ENCODE data around the gene PDE6H.

The PDE6H gene

DNA sequence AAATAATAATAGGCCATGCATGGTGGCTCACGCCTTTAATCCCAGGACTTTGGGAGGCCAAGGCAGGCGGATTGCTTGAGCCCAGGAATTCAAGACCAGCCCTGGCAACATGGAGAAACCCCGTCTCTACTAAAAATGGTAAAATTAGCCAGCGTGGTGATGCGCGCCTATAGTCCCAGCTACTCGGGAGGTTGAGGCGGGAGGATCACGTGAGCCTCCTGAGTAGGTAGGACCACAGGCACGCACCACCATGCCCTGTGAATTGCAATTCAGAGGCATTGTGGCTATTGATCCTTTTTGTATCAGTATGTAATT lies 13.8 kb upstream of the PDE6H start:
- Histone ChIP-seq H3F3A (ENCODE audit: insufficient read depth, low read length) (peaks cover 86% of the 10 kb centered on the region), H3K9me2 (replicated peaks; ENCODE audit: insufficient read depth, low read length) (no peaks in the 10 kb centered on the region), H3K4me1 (ENCODE audit: low read length) (peaks cover 53% of the 10 kb centered on the region), H2AFZ (ENCODE audit: low read length) (no peak overlapping the region), H3K4me3 (ENCODE audit: low read length) (peak overlapping the region; percentile 75), H4K20me1 (ENCODE audit: insufficient read depth, low read length) (no peaks in the 10 kb centered on the region), H3K9ac (ENCODE audit: low read length) (peak overlapping the region; percentile 88), H3K4me2 (ENCODE audit: low read depth, low read length) (peak overlapping the region; percentile 95), H3K27me3 (replicated peaks; ENCODE audit: insufficient read depth, low read length) (no peaks in the 10 kb centered on the region), H3K27ac (ENCODE audit: low read length) (peak overlapping the region; percentile 90; the same call in 1 of the 2 replicates), H3K36me3 (replicated peaks; ENCODE audit: insufficient read depth, low read length) (no peaks in the 10 kb centered on the region; the same call in 1 of the 2 replicates), H3K79me2 (ENCODE audit: low read length) (peaks cover 98% of the 10 kb centered on the region), H3K9me3 (replicated peaks; ENCODE audit: insufficient read depth, low read length) (no peaks in the 10 kb centered on the region)
- TF ChIP-seq EZH2phosphoT487 (IDR thresholded peaks at IDR 0.05; ENCODE audit: low read length) (no peak), EZH2 (optimal IDR thresholded peaks at IDR 0.05; ENCODE audit: low read depth, low read length) (no peak)
- TF ChIP-seq, protein P1, sequence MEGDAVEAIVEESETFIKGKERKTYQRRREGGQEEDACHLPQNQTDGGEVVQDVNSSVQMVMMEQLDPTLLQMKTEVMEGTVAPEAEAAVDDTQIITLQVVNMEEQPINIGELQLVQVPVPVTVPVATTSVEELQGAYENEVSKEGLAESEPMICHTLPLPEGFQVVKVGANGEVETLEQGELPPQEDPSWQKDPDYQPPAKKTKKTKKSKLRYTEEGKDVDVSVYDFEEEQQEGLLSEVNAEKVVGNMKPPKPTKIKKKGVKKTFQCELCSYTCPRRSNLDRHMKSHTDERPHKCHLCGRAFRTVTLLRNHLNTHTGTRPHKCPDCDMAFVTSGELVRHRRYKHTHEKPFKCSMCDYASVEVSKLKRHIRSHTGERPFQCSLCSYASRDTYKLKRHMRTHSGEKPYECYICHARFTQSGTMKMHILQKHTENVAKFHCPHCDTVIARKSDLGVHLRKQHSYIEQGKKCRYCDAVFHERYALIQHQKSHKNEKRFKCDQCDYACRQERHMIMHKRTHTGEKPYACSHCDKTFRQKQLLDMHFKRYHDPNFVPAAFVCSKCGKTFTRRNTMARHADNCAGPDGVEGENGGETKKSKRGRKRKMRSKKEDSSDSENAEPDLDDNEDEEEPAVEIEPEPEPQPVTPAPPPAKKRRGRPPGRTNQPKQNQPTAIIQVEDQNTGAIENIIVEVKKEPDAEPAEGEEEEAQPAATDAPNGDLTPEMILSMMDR (IDR thresholded peaks at IDR 0.05; ENCODE audit: low read length) = no peak
- no peak for DNase-seq

DNA sequence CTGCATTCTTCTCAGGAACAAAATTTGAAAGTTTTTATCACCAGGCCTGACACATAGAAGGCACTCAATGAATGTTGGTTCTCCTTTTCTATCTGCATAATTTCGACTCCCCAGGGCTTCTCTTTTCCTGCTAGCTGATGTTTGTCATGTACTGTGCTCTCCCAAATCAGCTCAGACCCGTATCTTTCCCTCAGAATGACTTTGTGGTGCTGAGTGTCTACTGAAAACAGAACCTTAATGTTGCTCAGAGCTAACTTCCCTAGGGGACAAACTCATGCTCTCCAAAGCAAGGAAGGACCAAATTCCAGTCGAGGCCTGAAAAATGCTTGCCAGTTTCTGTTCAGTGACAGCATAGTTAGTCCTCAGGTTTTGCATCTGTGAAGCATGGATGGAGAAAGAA lies 13.4 kb upstream of the PDE6H start:
- peaks cover 49% of the 10 kb centered on the region for H3K4me1 ChIP-seq (ENCODE audit: low read length)
- no peaks in the 10 kb centered on the region for H4K20me1 ChIP-seq (ENCODE audit: insufficient read depth, low read length)
- no peaks in the 10 kb centered on the region; the same call in 1 of the 2 replicates for H3K36me3 ChIP-seq (replicated peaks; ENCODE audit: insufficient read depth, low read length)
- H3K4me3 ChIP-seq (ENCODE audit: low read length) = peak overlapping the region; percentile 75
- no peak overlapping the region for H2AFZ ChIP-seq (ENCODE audit: low read length)
- TF ChIP-seq EZH2 (optimal IDR thresholded peaks at IDR 0.05; ENCODE audit: low read depth, low read length) = no peak
- TF ChIP-seq, protein P1 (IDR thresholded peaks at IDR 0.05; ENCODE audit: low read length) = no peak
- no peak for TF ChIP-seq EZH2phosphoT487 (IDR thresholded peaks at IDR 0.05; ENCODE audit: low read length)
- no peaks in the 10 kb centered on the region for H3K27me3 ChIP-seq (replicated peaks; ENCODE audit: insufficient read depth, low read length)
- no peaks in the 10 kb centered on the region for H3K9me3 ChIP-seq (replicated peaks; ENCODE audit: insufficient read depth, low read length)
- H3K9ac ChIP-seq (ENCODE audit: low read length) = peak overlapping the region; percentile 88
- H3K79me2 ChIP-seq (ENCODE audit: low read length) = peaks cover 94% of the 10 kb centered on the region
- H3K27ac ChIP-seq (ENCODE audit: low read length) = peak overlapping the region; percentile 90
- peak overlapping the region; percentile 95 for H3K4me2 ChIP-seq (ENCODE audit: low read depth, low read length)
- H3F3A ChIP-seq (ENCODE audit: insufficient read depth, low read length) = peaks cover 82% of the 10 kb centered on the region
- DNase-seq = no peak
- no peaks in the 10 kb centered on the region for H3K9me2 ChIP-seq (replicated peaks; ENCODE audit: insufficient read depth, low read length)

DNA sequence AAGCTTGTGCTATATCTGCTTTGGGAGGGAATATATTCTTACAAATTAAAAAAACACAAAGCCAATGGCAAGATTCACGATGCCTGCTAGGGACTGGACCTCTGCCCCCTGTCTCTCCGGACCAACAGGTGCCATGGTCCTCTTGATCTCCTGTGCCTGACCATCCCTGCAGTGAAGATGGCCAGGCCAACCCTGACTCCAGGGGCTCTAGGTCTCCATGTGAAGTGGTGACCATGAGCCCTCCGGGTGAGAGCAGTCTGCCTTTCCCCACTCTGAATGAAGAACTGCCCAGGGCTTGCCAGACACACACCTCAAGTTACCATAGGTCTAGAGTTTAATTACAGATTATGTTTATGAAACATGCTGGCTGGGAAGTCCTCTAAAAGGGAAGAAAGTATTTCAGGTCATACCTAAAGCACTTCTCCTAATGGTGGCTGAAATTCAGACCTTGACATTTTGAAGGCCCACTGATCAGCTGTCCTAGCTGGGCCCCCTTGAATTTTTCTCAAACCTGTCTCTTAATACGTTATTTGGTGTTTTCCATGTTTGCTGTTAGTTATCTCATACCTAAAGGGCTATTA lies 12.8 kb upstream of the PDE6H start:
- Histone ChIP-seq H3K27me3 (replicated peaks; ENCODE audit: insufficient read depth, low read length) (no peaks in the 10 kb centered on the region), H3K9me2 (replicated peaks; ENCODE audit: insufficient read depth, low read length) (no peaks in the 10 kb centered on the region), H4K20me1 (ENCODE audit: insufficient read depth, low read length) (no peaks in the 10 kb centered on the region), H3K79me2 (ENCODE audit: low read length) (peaks cover 89% of the 10 kb centered on the region), H3K36me3 (replicated peaks; ENCODE audit: insufficient read depth, low read length) (no peaks in the 10 kb centered on the region; the same call in 1 of the 2 replicates), H3K4me2 (ENCODE audit: low read depth, low read length) (peak overlapping the region; percentile 95), H3K9ac (ENCODE audit: low read length) (peak overlapping the region; percentile 88), H3K9me3 (replicated peaks; ENCODE audit: insufficient read depth, low read length) (no peaks in the 10 kb centered on the region), H2AFZ (ENCODE audit: low read length) (no peak overlapping the region), H3K4me3 (ENCODE audit: low read length) (peak overlapping the region; percentile 75), H3F3A (ENCODE audit: insufficient read depth, low read length) (peaks cover 76% of the 10 kb centered on the region), H3K27ac (ENCODE audit: low read length) (peak overlapping the region; percentile 90), H3K4me1 (ENCODE audit: low read length) (peaks cover 45% of the 10 kb centered on the region)
- no peak for DNase-seq
- TF ChIP-seq EZH2 (optimal IDR thresholded peaks at IDR 0.05; ENCODE audit: low read depth, low read length) (no peak), EZH2phosphoT487 (IDR thresholded peaks at IDR 0.05; ENCODE audit: low read length) (no peak)
- TF ChIP-seq, protein P1 (IDR thresholded peaks at IDR 0.05; ENCODE audit: low read length) = no peak

All from MM.1S (cell line).